Neural crest cell (in vitro differentiated cells): ENCODE results near the gene CUEDC1. TPM values are rescaled to one million over a fixed set of nuclear protein-coding genes. Genes with fewer than 3 reads are reported as not detected.
A peak's percentile ranks its signal among the peaks of the same experiment; 100 is the strongest.

Source experiments
- DNase-seq: peaks from one replicate; pipeline ENCODE4 v3.0.0; 2021; ENCODE audit warnings: low read depth, mixed read lengths, low spot score
- H3K27ac Mint-ChIP-seq: one replicate; pipeline ENCODE4 v1.8.0; 2021; ENCODE audit warnings: mild to moderate bottlenecking, mixed read lengths; ENCODE audit not compliant: unreplicated experiment
- H3K27me3 Mint-ChIP-seq: 2 replicates; pipeline ENCODE4 v1.8.0; 2021; ENCODE audit warnings: low read depth, mild to moderate bottlenecking, mixed read lengths
- H3K36me3 Mint-ChIP-seq: 2 replicates; pipeline ENCODE4 v1.8.0; 2021; ENCODE audit warnings: low read depth, mild to moderate bottlenecking, mixed read lengths
- H3K4me1 Mint-ChIP-seq: 2 replicates; pipeline ENCODE4 v1.8.0; 2021; ENCODE audit warnings: mixed read lengths
- H3K4me3 Mint-ChIP-seq: one replicate; pipeline ENCODE4 v1.8.0; 2021; ENCODE audit warnings: mild to moderate bottlenecking, mixed read lengths
- H3K9me3 Mint-ChIP-seq: 2 replicates; pipeline ENCODE4 v1.8.0; 2021; ENCODE audit warnings: mixed read lengths
- CTCF ChIP-seq: fragments of 200-600 bp; sonication (generic); conservative IDR thresholded peaks from 2 replicates; pipeline ENCODE4 v1.5.0; 2021; ENCODE audit warnings: antibody characterized with exemption, mild to moderate bottlenecking
- total RNA-seq: library from RNA; stranded (reverse); gene quantifications from 2 replicates; pipeline ENCODE4 v1.2.1, GENCODE V29; 2021

The CUEDC1 gene
- total RNA-seq, 1 donor from 2014 or later = 86.9 TPM

GRCh38 chr17:57864273-57864672, 90.9 kb downstream of the CUEDC1 start:
- Mint-ChIP-seq H3K4me3 (peak overlapping the region; percentile 32), H3K27me3 (peaks cover 5% of the 10 kb centered on the region), H3K27ac (peak overlapping the region; percentile 2), H3K36me3 (peaks cover 25% of the 10 kb centered on the region), H3K4me1 (peaks cover 65% of the 10 kb centered on the region), H3K9me3 (no peaks in the 10 kb centered on the region)
- no peak for TF ChIP-seq CTCF
- no peak for DNase-seq

- TF ChIP-seq CTCF = no peak
- Mint-ChIP-seq H3K4me3 (peak overlapping the region; percentile 54), H3K9me3 (no peaks in the 10 kb centered on the region), H3K27ac (no peak overlapping the region), H3K27me3 (peaks cover 5% of the 10 kb centered on the region), H3K4me1 (peaks cover 65% of the 10 kb centered on the region), H3K36me3 (peaks cover 23% of the 10 kb centered on the region)
- DNase-seq = no peak
Measured at GRCh38 chr17:57862694-57863667, 92.2 kb downstream of the CUEDC1 start.

- Mint-ChIP-seq H3K9me3 (no peaks in the 10 kb centered on the region), H3K4me1 (peaks cover 61% of the 10 kb centered on the region), H3K27ac (peak overlapping the region; percentile 50), H3K4me3 (peak overlapping the region; percentile 84), H3K27me3 (peaks cover 5% of the 10 kb centered on the region), H3K36me3 (peaks cover 17% of the 10 kb centered on the region)
- TF ChIP-seq CTCF = no peak
- no peak for DNase-seq
Measured at GRCh38 chr17:57861790-57862693, 93.2 kb downstream of the CUEDC1 start.

GRCh38 chr17:57861000-57861789, 94.0 kb downstream of the CUEDC1 start:
- no peak for DNase-seq

More at GRCh38 chr17:57861000-57861789, 94.0 kb downstream of the CUEDC1 start:
- TF ChIP-seq CTCF = no peak
- Mint-ChIP-seq H3K27me3 (peaks cover 5% of the 10 kb centered on the region), H3K4me1 (peaks cover 61% of the 10 kb centered on the region), H3K9me3 (no peaks in the 10 kb centered on the region), H3K4me3 (peak overlapping the region; percentile 84), H3K36me3 (peaks cover 16% of the 10 kb centered on the region), H3K27ac (peak overlapping the region; percentile 85)
